Measurements from ENCODE around the gene SLC26A5. TPM values are rescaled to one million over a fixed set of nuclear protein-coding genes. Genes with fewer than 3 reads are reported as not detected.

The SLC26A5 gene
- total and polyA plus RNA-seq, 2 donors (not counting 1 experiment from before 2014, with no cell fraction given) = not detected

DNA sequence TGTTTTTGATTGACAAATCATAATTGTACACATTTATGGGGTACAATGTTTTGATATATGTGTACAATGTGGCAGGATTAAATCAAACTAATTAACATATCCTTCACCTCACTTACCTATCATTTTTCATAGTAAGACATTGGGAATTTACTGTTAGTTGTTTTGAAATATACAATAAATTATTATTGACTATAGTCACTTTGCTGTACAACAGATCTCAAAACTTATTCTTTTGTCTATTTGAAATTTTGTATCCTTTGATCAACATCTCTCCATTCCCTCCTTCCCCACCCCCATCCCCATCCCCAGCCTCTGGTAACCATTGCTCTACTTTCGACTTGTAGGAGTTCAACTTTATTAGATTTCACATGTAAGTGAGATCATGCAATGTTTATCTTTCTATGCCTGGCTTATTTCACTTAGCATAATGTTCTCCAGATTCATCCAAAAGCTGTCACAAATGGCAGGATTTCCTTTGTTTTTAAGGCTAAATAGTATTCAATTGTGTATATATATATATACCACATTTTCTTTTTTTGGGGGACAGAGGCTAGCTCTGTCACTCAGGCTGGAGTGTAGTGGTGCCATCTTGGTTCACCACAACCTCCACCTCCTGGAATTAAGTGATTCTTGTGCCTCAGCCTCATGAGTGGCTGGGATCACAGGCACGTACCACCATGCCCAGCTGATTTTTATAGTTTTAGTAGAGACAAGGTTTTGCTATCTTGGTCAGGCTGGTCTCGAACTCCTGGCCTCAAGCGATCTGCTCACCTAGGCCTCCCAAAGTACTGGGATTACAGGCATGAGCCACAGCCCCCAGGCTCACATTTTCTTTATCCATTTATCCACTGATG lies 23.3 kb upstream of the SLC26A5 start:
- H3K4me1 Mint-ChIP-seq = no peaks in the 10 kb centered on the region
- intact Hi-C loops (cut with micrococcal nuclease) = no loop called here
- peaks cover 28% of the 10 kb centered on the region for H3K27me3 Mint-ChIP-seq
- H3K9me3 ChIP-seq (ENCODE audit: control extremely low read depth in 1 of 3, control insufficient read depth in 2 of 3, insufficient read depth in 1 of 3, low read length in 2 of 3) = no peaks in the 10 kb centered on the region
- H3K36me3 ChIP-seq (replicated peaks in 1 of 2; ENCODE audit: control extremely low read depth in 1 of 2, control insufficient read depth in 1 of 2, extremely low read depth in 1 of 2, insufficient read depth in 2 of 2, low read length in 1 of 2) = no peaks in the 10 kb centered on the region
- H4K20me1 ChIP-seq (ENCODE audit: control insufficient read depth, insufficient read depth, low read length, poor library complexity, severe bottlenecking) = no peaks in the 10 kb centered on the region
- no peak overlapping the region for H3K27ac Mint-ChIP-seq
- H2AFZ ChIP-seq (ENCODE audit: insufficient read depth, low read depth, low read length, poor library complexity, severe bottlenecking) = no peak overlapping the region
- TF ChIP-seq, protein P1, sequence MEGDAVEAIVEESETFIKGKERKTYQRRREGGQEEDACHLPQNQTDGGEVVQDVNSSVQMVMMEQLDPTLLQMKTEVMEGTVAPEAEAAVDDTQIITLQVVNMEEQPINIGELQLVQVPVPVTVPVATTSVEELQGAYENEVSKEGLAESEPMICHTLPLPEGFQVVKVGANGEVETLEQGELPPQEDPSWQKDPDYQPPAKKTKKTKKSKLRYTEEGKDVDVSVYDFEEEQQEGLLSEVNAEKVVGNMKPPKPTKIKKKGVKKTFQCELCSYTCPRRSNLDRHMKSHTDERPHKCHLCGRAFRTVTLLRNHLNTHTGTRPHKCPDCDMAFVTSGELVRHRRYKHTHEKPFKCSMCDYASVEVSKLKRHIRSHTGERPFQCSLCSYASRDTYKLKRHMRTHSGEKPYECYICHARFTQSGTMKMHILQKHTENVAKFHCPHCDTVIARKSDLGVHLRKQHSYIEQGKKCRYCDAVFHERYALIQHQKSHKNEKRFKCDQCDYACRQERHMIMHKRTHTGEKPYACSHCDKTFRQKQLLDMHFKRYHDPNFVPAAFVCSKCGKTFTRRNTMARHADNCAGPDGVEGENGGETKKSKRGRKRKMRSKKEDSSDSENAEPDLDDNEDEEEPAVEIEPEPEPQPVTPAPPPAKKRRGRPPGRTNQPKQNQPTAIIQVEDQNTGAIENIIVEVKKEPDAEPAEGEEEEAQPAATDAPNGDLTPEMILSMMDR (IDR thresholded peaks at IDR 0.05) = no peak
- H3K9ac ChIP-seq (ENCODE audit: low read length) = no peak overlapping the region
- no peaks in the 10 kb centered on the region for H3K79me2 ChIP-seq (ENCODE audit: control insufficient read depth, insufficient read depth, low read length)
- H3K4me3 Mint-ChIP-seq = no peak overlapping the region
- peaks cover 0 to 3% (median 0%) of the 10 kb centered on the region in 4 experiments for H3K27me3 ChIP-seq (replicated peaks in 1 of 4; ENCODE audit: control extremely low read depth in 1 of 4, control insufficient read depth in 3 of 4, insufficient read depth in 4 of 4, low read length in 3 of 4)
- WGBS (ENCODE audit: insufficient coverage) = no CpG with 5 or more reads among the region's 4 CpGs
- no peaks in the 10 kb centered on the region for H3K9me3 Mint-ChIP-seq (ENCODE audit: insufficient read depth)
- DNase-seq (no peak), ATAC-seq (ENCODE audit: low read depth) (no peak)
- ChIA-PET CTCF (no interaction called here), POLR2A (no interaction called here)
- H3K27ac ChIP-seq (ENCODE audit: low read length in 2 of 2) = no peak overlapping the region
- no peaks in the 10 kb centered on the region for H3K4me1 ChIP-seq (ENCODE audit: control insufficient read depth in 2 of 2, insufficient read depth in 2 of 2, low read length in 2 of 2)
- no peak overlapping the region for H3K4me3 ChIP-seq (ENCODE audit: control extremely low read depth in 1 of 5, extremely low read depth in 1 of 5, insufficient read depth in 1 of 5, low read depth in 2 of 5, low read length in 4 of 5)
- H3K4me2 ChIP-seq (replicated peaks; ENCODE audit: low read depth, low read length, poor library complexity, severe bottlenecking) = no peak overlapping the region

DNA sequence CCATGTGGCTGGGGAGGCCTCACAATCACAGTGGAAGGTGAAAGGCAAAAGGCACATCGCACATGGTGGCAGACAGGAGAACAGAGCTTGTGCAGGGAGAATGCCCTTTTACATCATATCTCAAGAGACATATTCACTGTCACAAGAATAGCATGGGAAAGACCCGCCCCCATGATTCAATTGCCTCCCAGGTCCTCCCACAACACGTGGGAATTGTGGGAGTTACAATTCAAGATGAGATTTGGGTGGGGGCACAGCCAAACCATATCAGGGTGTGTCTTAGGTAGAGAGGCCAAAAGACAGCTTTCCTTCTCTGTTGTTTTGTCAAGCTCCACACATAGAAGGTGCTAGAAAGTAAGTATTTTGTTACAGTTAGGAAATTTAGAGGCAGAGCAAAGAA lies 20.8 kb upstream of the SLC26A5 start:
- 100% methylated on average over 1 of the region's 3 CpGs for WGBS (ENCODE audit: insufficient coverage)
- H3K27ac ChIP-seq (ENCODE audit: low read length in 2 of 2) = no peak overlapping the region
- no peaks in the 10 kb centered on the region for H3K4me1 Mint-ChIP-seq
- no peak overlapping the region for H3K4me2 ChIP-seq (replicated peaks; ENCODE audit: low read depth, low read length, poor library complexity, severe bottlenecking)
- H3K4me1 ChIP-seq (ENCODE audit: control insufficient read depth in 2 of 2, insufficient read depth in 2 of 2, low read length in 2 of 2) = no peaks in the 10 kb centered on the region
- POLR2A ChIA-PET = no interaction called here
- no peaks in the 10 kb centered on the region for H3K9me3 Mint-ChIP-seq (ENCODE audit: insufficient read depth)
- H3K27ac Mint-ChIP-seq = no peak overlapping the region
- DNase-seq (no peak), ATAC-seq (ENCODE audit: low read depth) (no peak)
- H3K4me3 ChIP-seq (ENCODE audit: control extremely low read depth in 1 of 5, extremely low read depth in 1 of 5, insufficient read depth in 1 of 5, low read depth in 2 of 5, low read length in 4 of 5) = no peak overlapping the region
- H3K9ac ChIP-seq (ENCODE audit: low read length) = no peak overlapping the region
- no peaks in the 10 kb centered on the region for H3K79me2 ChIP-seq (ENCODE audit: control insufficient read depth, insufficient read depth, low read length)
- H3K4me3 Mint-ChIP-seq = no peak overlapping the region
- H3K27me3 Mint-ChIP-seq = peaks cover 26% of the 10 kb centered on the region
- H4K20me1 ChIP-seq (ENCODE audit: control insufficient read depth, insufficient read depth, low read length, poor library complexity, severe bottlenecking) = no peaks in the 10 kb centered on the region
- no peaks in the 10 kb centered on the region for H3K36me3 ChIP-seq (replicated peaks in 1 of 2; ENCODE audit: control extremely low read depth in 1 of 2, control insufficient read depth in 1 of 2, extremely low read depth in 1 of 2, insufficient read depth in 2 of 2, low read length in 1 of 2)
- peaks cover 0 to 5% (median 0%) of the 10 kb centered on the region in 4 experiments for H3K27me3 ChIP-seq (replicated peaks in 1 of 4; ENCODE audit: control extremely low read depth in 1 of 4, control insufficient read depth in 3 of 4, insufficient read depth in 4 of 4, low read length in 3 of 4)
- no peaks in the 10 kb centered on the region for H3K9me3 ChIP-seq (ENCODE audit: control extremely low read depth in 1 of 3, control insufficient read depth in 2 of 3, insufficient read depth in 1 of 3, low read length in 2 of 3)
- intact Hi-C loops (cut with micrococcal nuclease) = no loop called here
- CTCF ChIA-PET = no interaction called here
- no peak overlapping the region for H2AFZ ChIP-seq (ENCODE audit: insufficient read depth, low read depth, low read length, poor library complexity, severe bottlenecking)
- TF ChIP-seq, protein P1 (IDR thresholded peaks at IDR 0.05) = no peak
- TF ChIP-seq EZH2 (IDR thresholded peaks at IDR 0.05; ENCODE audit: borderline replicate concordance, insufficient read depth, low read depth, low read length, poor library complexity, severe bottlenecking) = no peak

Measured in B cell (primary cell).